Measurements from ENCODE around the gene CCL26. TPM values are rescaled to one million over a fixed set of nuclear protein-coding genes. Genes with fewer than 3 reads are reported as not detected.

The CCL26 gene
- total RNA-seq, 1 experiment from 2014 or later = 0.49 TPM

- Histone ChIP-seq H3K9ac (ENCODE audit: low read length) (no peak overlapping the region), H3K4me3 (replicated peaks in 1 of 2; ENCODE audit: low read depth in 1 of 2, low read length in 2 of 2) (no peak overlapping the region), H4K20me1 (ENCODE audit: insufficient read depth) (no peaks in the 10 kb centered on the region), H3K4me2 (ENCODE audit: low read length) (no peak overlapping the region), H2AFZ (ENCODE audit: low read depth, low read length, poor library complexity, severe bottlenecking) (no peak overlapping the region), H3K9me3 (ENCODE audit: control insufficient read depth in 1 of 2, insufficient read depth in 1 of 2, low read depth in 1 of 2, low read length in 2 of 2) (no peaks in the 10 kb centered on the region), H3K9me2 (ENCODE audit: insufficient read depth) (no peaks in the 10 kb centered on the region), H3K27ac (ENCODE audit: low read depth, low read length) (no peak overlapping the region), H3K79me2 (ENCODE audit: insufficient read depth, low read length) (no peaks in the 10 kb centered on the region), H3K27me3 (ENCODE audit: insufficient read depth, low read length) (no peaks in the 10 kb centered on the region), H3K4me1 (ENCODE audit: control insufficient read depth in 1 of 2, insufficient read depth in 2 of 2, low read length in 2 of 2) (peaks cover 26 to 47% of the 10 kb centered on the region in 2 experiments), H3K36me3 (ENCODE audit: control insufficient read depth in 1 of 2, insufficient read depth in 2 of 2, low read length in 2 of 2) (no peaks in the 10 kb centered on the region)
- RAD21 ChIA-PET (ENCODE audit: low non-redundant PET in 1 of 2, low total read pairs in 2 of 2, uncharacterized antibody in 2 of 2, unreplicated experiment in 2 of 2) = no interaction called here
- TF ChIP-seq ZBTB33 (IDR thresholded peaks at IDR 0.05; ENCODE audit: extremely low read depth, insufficient replicate concordance, low read length) = no peak
- TF ChIP-seq FOSL1 (IDR thresholded peaks at IDR 0.05; ENCODE audit: low read depth) = no peak
- no peak for TF ChIP-seq POLR2A (IDR thresholded peaks at IDR 0.05; ENCODE audit: borderline replicate concordance, extremely low read depth, insufficient read depth, insufficient read length)
- TF ChIP-seq CTCF (IDR thresholded peaks at IDR 0.05 in 2 of 3, conservative IDR thresholded peaks at IDR 0.05 in 1 of 3; ENCODE audit: borderline replicate concordance in 1 of 3, insufficient read depth in 1 of 3, low read depth in 2 of 3, low read length in 2 of 3) = no peak
- TF ChIP-seq ELF1 (IDR thresholded peaks at IDR 0.05; ENCODE audit: borderline replicate concordance, low read depth) = no peak
- TF ChIP-seq SIN3A (IDR thresholded peaks at IDR 0.05; ENCODE audit: low read depth) = no peak
- TF ChIP-seq SP1 (IDR thresholded peaks at IDR 0.05; ENCODE audit: low read depth) = no peak
- no peak for TF ChIP-seq EZH2phosphoT487 (IDR thresholded peaks at IDR 0.05; ENCODE audit: borderline replicate concordance)
- TF ChIP-seq POLR2AphosphoS5 (IDR thresholded peaks at IDR 0.05; ENCODE audit: low read depth, low read length) = no peak
- TF ChIP-seq TCF7L2 (IDR thresholded peaks at IDR 0.05; ENCODE audit: borderline replicate concordance, extremely low read depth, insufficient read depth, insufficient read length) = no peak
- no peak for TF ChIP-seq EZH2 (IDR thresholded peaks at IDR 0.05)
- no peak for TF ChIP-seq ZFX (IDR thresholded peaks at IDR 0.05)
- CTCF ChIA-PET = no interaction called here
- ATAC-seq (no peak), DNase-seq (ENCODE audit: low read depth, low spot score) (no peak)
- intact Hi-C loops (cut with micrococcal nuclease) = no loop called here
- BruUV-seq (replicated peaks) = no TSS peak
- POLR2A ChIA-PET = no interaction called here
These were observed 36.2 kb downstream of the CCL26 start for GRCh38 chr7:75735581-75736350.
